Upper lobe of right lung (tissue), 1 donor: ENCODE data around the gene SPOCD1. TPM values are rescaled to one million over a fixed set of nuclear protein-coding genes. Genes with fewer than 3 reads are reported as not detected.

Experiments
- ATAC-seq: fragments of 200-7000 bp; cut with Tn5 transposase; one replicate; pipeline ENCODE4 v1.9.1; 2020; ENCODE audit warnings: mild to moderate bottlenecking, moderate library complexity
- DNase-seq: peaks from one replicate; pipeline ENCODE4 v3.0.0-alpha.2; 2020
- H3K27ac ChIP-seq: fragments of 200-600 bp; one replicate; pipeline ENCODE4 v1.8.0; 2022
- H3K27me3 ChIP-seq: fragments of 200-600 bp; one replicate; pipeline ENCODE4 v1.8.0; 2022; ENCODE audit warnings: mild to moderate bottlenecking
- H3K36me3 ChIP-seq: fragments of 200-600 bp; one replicate; pipeline ENCODE4 v1.8.0; 2022
- H3K4me1 ChIP-seq: fragments of 200-600 bp; one replicate; pipeline ENCODE4 v1.8.0; 2022
- H3K4me3 ChIP-seq: fragments of 200-600 bp; one replicate; pipeline ENCODE4 v1.8.0; 2022; ENCODE audit warnings: mild to moderate bottlenecking
- H3K9me3 ChIP-seq: fragments of 200-600 bp; one replicate; pipeline ENCODE4 v1.8.0; 2022
- intact Hi-C: fragments of 100-400 bp; cut with DNase I; formaldehyde crosslinking; loops from one replicate; pipeline ENCODE4 v1.11.0; 2022
- total RNA-seq: library from RNA; stranded (reverse); fragmentation: NEBNext Ultra II Directional; extraction: Animal tissue kit (Norgen Biotek cat#: 25700); gene quantifications from one replicate; pipeline ENCODE4 v1.2.1, GENCODE V29; 2021
- TF ChIP-seq, protein P1 (sequence below): fragments of 200-600 bp; IDR thresholded peaks from one replicate; pipeline ENCODE4 v1.8.0; 2022; ENCODE audit warnings: antibody characterized with exemption
- donor health status: DM: no; HTN: yes; CAD: no; lungs with severe emphysema.

SPOCD1 gene
- total RNA-seq, 1 donor from 2014 or later: 31.4 TPM

DNA sequence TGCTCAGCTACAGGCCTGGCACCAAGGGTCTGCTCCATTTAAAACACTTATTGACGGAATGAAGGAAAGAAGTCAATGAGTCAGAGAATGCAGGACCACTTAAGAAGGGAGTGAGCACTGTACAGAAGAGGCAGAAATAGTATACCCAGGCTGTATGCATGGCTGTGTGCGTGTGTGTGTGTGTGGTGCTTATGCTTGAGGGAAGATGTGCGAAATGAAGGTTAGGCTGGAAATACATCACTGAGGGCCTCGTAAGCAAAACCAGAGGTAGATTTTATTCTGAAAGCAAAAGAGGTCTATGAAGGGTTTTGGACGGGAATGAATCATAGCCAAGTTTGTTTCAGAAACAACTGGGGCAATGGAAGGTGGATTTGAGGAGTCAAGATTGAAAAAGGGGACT, 42.0 kb downstream of the SPOCD1 start:
- Histone ChIP-seq H3K4me3 (no peak overlapping the region), H3K36me3 (no peaks in the 10 kb centered on the region), H3K4me1 (peaks cover 11% of the 10 kb centered on the region), H3K27ac (no peak overlapping the region), H3K9me3 (no peaks in the 10 kb centered on the region), H3K27me3 (peaks cover 52% of the 10 kb centered on the region)
- ATAC-seq: no peak
- intact Hi-C loops: no loop called here
- no peak for DNase-seq
- TF ChIP-seq, protein P1, sequence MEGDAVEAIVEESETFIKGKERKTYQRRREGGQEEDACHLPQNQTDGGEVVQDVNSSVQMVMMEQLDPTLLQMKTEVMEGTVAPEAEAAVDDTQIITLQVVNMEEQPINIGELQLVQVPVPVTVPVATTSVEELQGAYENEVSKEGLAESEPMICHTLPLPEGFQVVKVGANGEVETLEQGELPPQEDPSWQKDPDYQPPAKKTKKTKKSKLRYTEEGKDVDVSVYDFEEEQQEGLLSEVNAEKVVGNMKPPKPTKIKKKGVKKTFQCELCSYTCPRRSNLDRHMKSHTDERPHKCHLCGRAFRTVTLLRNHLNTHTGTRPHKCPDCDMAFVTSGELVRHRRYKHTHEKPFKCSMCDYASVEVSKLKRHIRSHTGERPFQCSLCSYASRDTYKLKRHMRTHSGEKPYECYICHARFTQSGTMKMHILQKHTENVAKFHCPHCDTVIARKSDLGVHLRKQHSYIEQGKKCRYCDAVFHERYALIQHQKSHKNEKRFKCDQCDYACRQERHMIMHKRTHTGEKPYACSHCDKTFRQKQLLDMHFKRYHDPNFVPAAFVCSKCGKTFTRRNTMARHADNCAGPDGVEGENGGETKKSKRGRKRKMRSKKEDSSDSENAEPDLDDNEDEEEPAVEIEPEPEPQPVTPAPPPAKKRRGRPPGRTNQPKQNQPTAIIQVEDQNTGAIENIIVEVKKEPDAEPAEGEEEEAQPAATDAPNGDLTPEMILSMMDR: no peak

DNA sequence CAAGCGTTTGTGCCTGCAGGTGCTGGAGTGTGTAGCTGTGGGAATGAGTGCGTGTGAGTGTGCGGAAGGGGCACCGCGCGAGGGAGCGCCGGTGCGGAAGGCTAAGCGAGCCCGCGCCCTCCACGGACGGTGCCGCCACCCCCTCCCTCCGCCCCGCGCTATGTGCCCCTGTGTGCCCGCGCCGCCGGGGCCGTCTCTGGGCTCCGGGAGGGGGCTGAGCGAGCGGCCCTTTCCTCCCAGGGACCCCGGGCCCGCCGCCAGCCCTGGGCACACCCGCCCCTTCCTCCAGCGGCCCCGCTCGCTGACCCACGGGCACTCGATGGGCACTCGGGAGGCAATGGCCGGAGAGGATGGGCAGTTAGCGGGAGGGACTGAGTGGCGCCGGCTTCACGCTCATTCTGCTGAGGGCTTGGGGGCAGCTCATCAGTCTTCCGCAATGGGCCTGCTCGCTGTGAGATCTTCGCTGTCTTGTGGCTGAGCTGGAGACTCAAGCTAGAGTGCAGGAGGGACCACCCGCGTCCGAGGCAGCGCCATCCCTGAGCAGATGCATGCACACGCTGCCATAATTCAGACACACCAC, 43.1 kb downstream of the SPOCD1 start:
- H3K27ac ChIP-seq: no peak overlapping the region
- TF ChIP-seq, protein P1: no peak
- H3K36me3 ChIP-seq: no peaks in the 10 kb centered on the region
- peaks cover 11% of the 10 kb centered on the region for H3K4me1 ChIP-seq
- DNase-seq: no peak
- H3K9me3 ChIP-seq: no peaks in the 10 kb centered on the region
- peak; percentile 5 for ATAC-seq
- intact Hi-C loops: no loop called here
- H3K4me3 ChIP-seq: peak overlapping the region; percentile 8
- peaks cover 49% of the 10 kb centered on the region for H3K27me3 ChIP-seq

DNA sequence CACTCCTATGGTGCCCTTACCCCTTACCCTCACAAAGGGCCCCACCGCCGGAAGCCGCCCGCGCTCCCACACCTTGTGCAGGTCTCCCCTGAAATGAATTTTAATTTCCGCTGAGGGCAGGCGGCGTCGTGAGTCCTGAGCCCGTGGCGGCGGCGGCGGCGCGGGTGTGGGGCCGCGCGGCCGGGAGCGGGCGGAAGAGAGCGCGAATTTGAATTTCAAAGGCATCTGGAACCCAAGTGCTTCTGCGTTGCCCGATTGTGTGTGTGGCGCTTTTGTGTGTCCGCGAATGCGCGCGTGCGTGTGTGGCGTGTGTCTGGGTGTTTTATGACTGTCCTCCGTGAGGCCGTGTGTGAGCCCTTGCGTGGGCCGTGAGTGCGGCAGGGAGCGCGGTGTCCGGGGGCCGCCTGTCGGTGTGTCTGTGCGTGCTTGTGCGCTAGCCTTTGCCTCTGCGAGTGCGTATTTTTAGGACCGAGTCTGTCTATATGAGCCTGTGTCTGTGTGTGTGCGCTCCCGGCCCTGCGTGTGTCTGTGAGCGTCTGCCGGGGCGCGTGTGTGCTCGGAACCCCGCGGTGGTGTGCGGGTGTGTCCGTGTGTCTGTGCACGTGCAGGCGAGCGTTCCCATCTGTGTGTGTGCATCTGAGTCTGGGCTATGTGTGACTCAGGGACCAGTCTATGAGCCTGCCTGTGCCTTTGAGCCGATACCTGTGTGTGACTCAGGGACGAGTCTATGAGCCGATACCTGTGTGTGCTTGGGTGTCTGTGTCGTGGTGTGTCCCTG, 43.7 kb downstream of the SPOCD1 start:
- intact Hi-C loops: no loop called here
- peak; percentile 6 for ATAC-seq
- no peaks in the 10 kb centered on the region for H3K9me3 ChIP-seq
- no peak overlapping the region for H3K27ac ChIP-seq
- peak overlapping the region; percentile 8 for H3K4me3 ChIP-seq
- no peaks in the 10 kb centered on the region for H3K36me3 ChIP-seq
- TF ChIP-seq, protein P1: no peak
- no peak for DNase-seq
- H3K27me3 ChIP-seq: peaks cover 53% of the 10 kb centered on the region
- peaks cover 11% of the 10 kb centered on the region for H3K4me1 ChIP-seq

DNA sequence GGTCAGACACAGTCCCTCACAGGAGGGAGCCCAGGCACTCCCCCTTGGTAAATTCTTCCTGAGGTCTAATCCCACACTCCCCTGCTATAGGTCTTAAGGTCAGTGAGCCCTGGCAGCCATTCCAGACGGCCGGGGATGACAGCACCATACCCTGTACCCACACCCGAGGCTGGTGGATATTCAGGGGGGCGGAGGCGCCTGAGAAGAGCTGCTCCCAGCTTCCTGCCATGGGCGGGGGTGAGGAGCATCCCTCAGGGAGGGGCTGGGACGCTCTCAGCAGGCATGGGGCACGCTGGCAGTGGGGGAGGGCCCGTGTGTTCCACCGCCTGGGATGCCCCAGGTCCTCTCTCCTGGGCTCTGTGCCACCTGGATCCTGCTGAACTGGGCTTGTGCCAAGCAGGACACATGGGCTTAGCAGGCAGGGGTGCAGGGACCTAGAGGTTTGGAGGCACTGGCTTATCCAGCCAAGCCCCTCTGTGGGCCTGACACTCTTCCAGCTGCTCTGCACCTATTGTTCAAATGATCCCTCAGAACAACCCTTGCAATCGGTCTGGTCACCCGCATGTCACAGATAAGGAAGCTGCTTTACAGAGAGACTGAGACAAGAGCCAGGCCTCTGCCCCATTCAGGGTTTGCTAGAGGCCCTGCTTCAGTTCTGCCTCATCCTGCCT, 46.0 kb downstream of the SPOCD1 start:
- no peak for DNase-seq

DNA sequence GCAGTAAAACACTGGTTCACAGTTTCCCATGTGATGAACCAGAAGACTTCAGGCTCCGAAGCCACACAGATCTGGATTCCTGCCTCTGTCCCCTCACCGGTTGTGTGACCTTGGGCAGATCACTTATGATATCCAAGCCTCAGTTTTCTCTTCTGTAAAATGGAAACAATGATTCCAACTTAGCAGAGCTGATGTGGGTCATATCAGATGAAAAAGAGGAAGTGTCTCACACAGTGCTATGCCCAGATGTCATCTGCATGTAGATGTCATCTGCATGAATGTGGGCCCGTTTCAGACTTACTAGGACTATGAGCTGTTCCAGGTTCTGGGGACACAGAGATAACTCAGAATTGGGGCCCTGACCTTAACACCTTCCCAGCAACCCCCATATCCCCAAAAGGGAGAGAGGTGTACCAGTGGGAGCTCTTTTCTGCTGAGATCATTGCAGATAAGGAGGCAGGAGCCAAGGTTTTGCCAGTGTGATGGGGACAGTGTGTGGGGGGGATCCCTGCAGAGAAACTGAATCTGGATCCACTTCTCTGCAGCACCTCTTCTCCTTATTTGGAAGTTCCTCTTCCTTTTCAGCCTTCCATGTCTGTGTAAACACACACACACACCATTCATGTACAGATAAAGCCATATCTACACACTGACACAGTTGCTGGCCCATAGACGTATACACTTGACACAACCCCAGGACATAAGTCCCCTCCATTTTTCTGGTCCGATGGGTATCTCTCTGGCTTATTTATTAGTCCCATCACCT, 46.7 kb downstream of the SPOCD1 start:
- no peak overlapping the region for H3K27ac ChIP-seq
- H3K4me3 ChIP-seq: no peak overlapping the region
- TF ChIP-seq, protein P1: no peak
- H3K4me1 ChIP-seq: peaks cover 17% of the 10 kb centered on the region
- intact Hi-C loops: no loop called here
- H3K9me3 ChIP-seq: no peaks in the 10 kb centered on the region
- H3K27me3 ChIP-seq: peaks cover 45% of the 10 kb centered on the region
- H3K36me3 ChIP-seq: no peaks in the 10 kb centered on the region
- no peak for ATAC-seq
- DNase-seq: no peak

More for the DNA sequence above, 46.0 kb downstream of the SPOCD1 start:
- ATAC-seq: no peak
- intact Hi-C loops: no loop called here
- no peaks in the 10 kb centered on the region for H3K9me3 ChIP-seq
- TF ChIP-seq, protein P1: no peak
- no peak overlapping the region for H3K4me3 ChIP-seq
- peaks cover 47% of the 10 kb centered on the region for H3K27me3 ChIP-seq
- no peak overlapping the region for H3K27ac ChIP-seq
- H3K36me3 ChIP-seq: no peaks in the 10 kb centered on the region
- peaks cover 11% of the 10 kb centered on the region for H3K4me1 ChIP-seq
